Lung (tissue), 12 donors: ENCODE data around the gene LOXHD1. TPM values are rescaled to one million over a fixed set of nuclear protein-coding genes. Genes with fewer than 3 reads are reported as not detected.

ENCODE experiments used
- ATAC-seq: fragments of 200-7000 bp; cut with Tn5 transposase; one replicate; pipeline ENCODE4 v1.9.1; 2020; ENCODE audit warnings: moderate number of reproducible peaks; ENCODE audit not compliant: insufficient read depth, low FRiP score
- DNase-seq, 3 donors: peaks; one replicate each; pipeline ENCODE4 v3.0.0-alpha.2; 2013 to 2017
- H3K27ac ChIP-seq, 2 donors: one replicate each; pipeline ENCODE4 v1.5.1; 2013; ENCODE audit warnings: mild to moderate bottlenecking in 2 of 2, moderate library complexity in 2 of 2, control low read depth in 1 of 2, inconsistent platforms in 1 of 2, low read depth in 1 of 2, low read length in 1 of 2
- H3K27me3 ChIP-seq, 3 donors: one replicate each; pipeline ENCODE4 v1.5.1; 2013; ENCODE audit warnings: low read length in 2 of 3; ENCODE audit not compliant: control insufficient read depth in 3 of 3, insufficient read depth in 3 of 3
- H3K36me3 ChIP-seq, 4 donors: one replicate each; pipeline ENCODE4 v1.5.1; 2013; ENCODE audit warnings: low read length in 4 of 4, mild to moderate bottlenecking in 1 of 4, moderate library complexity in 1 of 4; ENCODE audit not compliant: control insufficient read depth in 4 of 4, insufficient read depth in 4 of 4
- H3K4me1 ChIP-seq, 5 donors: one replicate each; pipeline ENCODE4 v1.5.1; 2013; ENCODE audit warnings: low read length in 5 of 5, mild to moderate bottlenecking in 2 of 5, moderate library complexity in 1 of 5; ENCODE audit not compliant: control insufficient read depth in 5 of 5, insufficient read depth in 5 of 5
- H3K4me3 ChIP-seq: one replicate; pipeline ENCODE4 v1.5.1; 2013; ENCODE audit warnings: mild to moderate bottlenecking, control low read depth, moderate library complexity
- H3K9ac ChIP-seq, 2 donors: one replicate each; pipeline ENCODE4 v1.5.1; 2013; ENCODE audit warnings: low read length in 2 of 2, control low read depth in 1 of 2; ENCODE audit not compliant: insufficient read depth in 1 of 2
- H3K9me3 ChIP-seq, 4 donors: one replicate each; pipeline ENCODE4 v1.5.1; 2013; ENCODE audit warnings: low read length in 3 of 4, mild to moderate bottlenecking in 1 of 4, moderate library complexity in 1 of 4; ENCODE audit not compliant: control insufficient read depth in 4 of 4, insufficient read depth in 3 of 4
- CTCF ChIP-seq: IDR thresholded peaks from 2 replicates; pipeline ENCODE4 v1.5.1; 2012; ENCODE audit warnings: mild to moderate bottlenecking; ENCODE audit errors: control extremely low read depth, extremely low read depth
- WGBS, 2 donors: extraction: QIAGEN DNeasy Blood & Tissue Kit; methylation state at CpG; one replicate each; pipeline ENCODE4 v1.1.7; 2013; 5-methylcytosine and 5-hydroxymethylcytosine counted together
- polyA plus RNA-seq, 2 donors: library from polyadenylated mRNA; stranded (reverse); fragments of 200-250 nt; gene quantifications; one replicate each; pipeline ENCODE4 v1.2.1, GENCODE V29; 2013
- total RNA-seq, 2 donors: library from RNA; depleted of rRNA in 1 of 2; stranded (reverse); fragments of >200 nt in 1 of 2; gene quantifications; one replicate each; pipeline ENCODE4 v1.2.1, GENCODE V29; 2014 to 2021
- donor health status: control.
- donor health status: control.
- donor health status: Bipolar disorder and iron deficiency.
- donor health status: healthy.
- donor health status: DM: yes; HTN: yes; CAD: no.

LOXHD1 gene
- total and polyA plus RNA-seq, 4 donors = 0.45 to 3.1 (median 1.2) TPM

GRCh38 chr18:46704189-46704588 is 47.2 kb upstream of the LOXHD1 start:
- H3K4me3 ChIP-seq = no peak overlapping the region
- no peaks in the 10 kb centered on the region for H3K36me3 ChIP-seq
- H3K9ac ChIP-seq = no peak overlapping the region
- peaks cover 0 to 1% (median 0%) of the 10 kb centered on the region in 5 donors for H3K4me1 ChIP-seq
- TF ChIP-seq CTCF = no peak
- H3K27me3 ChIP-seq = no peaks in the 10 kb centered on the region
- no peak for DNase-seq
- no peak for ATAC-seq
- H3K27ac ChIP-seq = no peak overlapping the region
- H3K9me3 ChIP-seq = peaks cover 0 to 2% (median 0%) of the 10 kb centered on the region in 4 donors
- 55 to 64% methylated on average over 7 of the region's 7 CpGs for WGBS, 2 donors

DNA sequence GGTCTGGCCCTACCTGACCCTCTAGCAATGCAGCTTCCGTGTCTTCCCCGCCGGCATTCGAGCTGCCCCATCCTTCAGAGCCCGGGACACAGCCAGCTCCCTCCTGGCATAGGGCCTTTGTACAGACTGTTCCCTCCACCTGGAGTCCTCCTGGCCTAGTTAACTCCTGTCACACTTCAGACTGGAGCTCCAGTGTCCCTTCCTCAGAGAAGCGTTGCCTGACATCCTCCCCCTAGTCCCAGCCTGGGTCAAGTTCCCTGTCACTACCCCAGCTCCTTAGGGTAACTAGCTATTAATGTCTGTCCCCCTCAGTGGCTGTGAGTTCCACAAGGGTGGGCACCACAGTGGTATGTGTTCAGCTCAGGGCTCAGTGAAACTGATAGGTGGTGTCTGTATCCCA is 45.5 kb upstream of the LOXHD1 start:
- H3K4me3 ChIP-seq = no peak overlapping the region
- ATAC-seq (no peak), DNase-seq (no peak)
- peaks cover 0 to 2% (median 0%) of the 10 kb centered on the region in 4 donors for H3K9me3 ChIP-seq
- no peak for TF ChIP-seq CTCF
- WGBS, 2 donors = 89 to 90% methylated on average over 6 of the region's 6 CpGs
- no peaks in the 10 kb centered on the region for H3K27me3 ChIP-seq
- H3K4me1 ChIP-seq = peaks cover 0 to 1% (median 0%) of the 10 kb centered on the region in 5 donors
- H3K36me3 ChIP-seq = no peaks in the 10 kb centered on the region
- H3K27ac ChIP-seq = no peak overlapping the region
- H3K9ac ChIP-seq = no peak overlapping the region

DNA sequence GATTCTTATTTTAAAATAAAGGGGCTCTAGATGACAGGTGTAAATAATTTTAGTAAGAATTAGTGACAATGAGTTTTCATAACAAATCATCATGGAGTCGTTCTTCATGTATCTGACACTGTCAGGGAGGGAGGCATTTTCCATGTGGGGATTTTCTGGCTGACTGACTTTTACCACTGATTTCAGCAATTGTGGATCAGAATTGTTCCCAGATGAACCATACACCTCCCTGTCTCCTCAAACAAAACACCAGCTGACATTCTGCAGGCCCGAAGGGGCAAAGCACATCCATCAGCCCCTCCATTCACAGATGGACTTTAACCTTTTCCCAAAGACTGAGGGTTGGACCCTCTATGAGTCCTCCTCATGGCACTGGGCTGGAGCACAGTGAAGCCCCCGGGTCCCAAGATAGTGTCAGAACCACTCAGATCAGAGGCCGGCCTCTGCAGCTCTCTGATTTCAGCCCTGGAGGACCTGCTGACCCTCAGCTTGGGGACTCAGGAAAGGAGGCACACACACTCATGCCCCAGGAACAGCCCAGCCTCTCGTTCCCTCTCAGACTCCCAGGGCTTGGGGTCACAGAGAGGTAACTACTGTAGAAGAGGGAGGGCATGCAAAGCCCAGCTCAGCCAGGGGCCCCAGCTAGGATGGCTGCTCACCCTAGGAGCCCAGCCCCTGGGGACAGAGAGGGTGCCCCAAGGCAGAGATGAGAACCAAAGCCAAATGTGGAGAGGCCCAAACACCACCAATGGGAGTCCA is 43.2 kb upstream of the LOXHD1 start:
- no peak overlapping the region for H3K27ac ChIP-seq
- ATAC-seq = no peak
- H3K36me3 ChIP-seq = no peaks in the 10 kb centered on the region
- WGBS, 2 donors = 71 to 77% methylated on average over 5 of the region's 5 CpGs
- no peak overlapping the region for H3K9ac ChIP-seq
- TF ChIP-seq CTCF = no peak
- H3K4me1 ChIP-seq = no peaks in the 10 kb centered on the region
- H3K9me3 ChIP-seq = peaks cover 0 to 4% (median 0%) of the 10 kb centered on the region in 4 donors
- DNase-seq = no peak
- no peaks in the 10 kb centered on the region for H3K27me3 ChIP-seq
- H3K4me3 ChIP-seq = no peak overlapping the region
